Neural cell (in vitro differentiated cells): ENCODE results near the gene SLC9A5. TPM values are rescaled to one million over a fixed set of nuclear protein-coding genes. Genes with fewer than 3 reads are reported as not detected.

Experiments
- H2AFZ ChIP-seq: fragments of 200-600, 300-800 bp; sonication (generic), shearing (Covaris generic); 2 replicates; pipeline ENCODE4 v1.6.0; 2014; ENCODE audit warnings: low read depth, mild to moderate bottlenecking, antibody characterized with exemption, low read length, moderate library complexity
- H3F3A ChIP-seq: fragments of 200-600 bp; shearing (Covaris generic); 2 replicates; pipeline ENCODE4 v1.6.1; 2016; ENCODE audit warnings: mild to moderate bottlenecking, moderate library complexity, mixed read lengths, antibody characterized with exemption, low read length; ENCODE audit not compliant: insufficient read depth, poor library complexity, severe bottlenecking
- H3K27ac ChIP-seq: fragments of 200-600, 300-800 bp; sonication (generic), shearing (Covaris generic); 2 replicates; pipeline ENCODE4 v1.5.1; 2014; ENCODE audit warnings: mild to moderate bottlenecking, low read length, moderate library complexity
- H3K27me3 ChIP-seq: fragments of 300-800, 200-600 bp; sonication (generic), shearing (Covaris generic); 2 replicates; pipeline ENCODE4 v1.6.0; 2014; ENCODE audit warnings: mild to moderate bottlenecking, low read depth, low read length, moderate library complexity; ENCODE audit not compliant: insufficient read depth
- H3K36me3 ChIP-seq: fragments of 300-800, 200-600 bp; sonication (generic), shearing (Covaris generic); 2 replicates; pipeline ENCODE4 v1.5.1; 2014; ENCODE audit warnings: mild to moderate bottlenecking, antibody characterized with exemption, low read length, moderate library complexity; ENCODE audit not compliant: insufficient read depth
- H3K4me2 ChIP-seq: fragments of 300-800, 200-600 bp; sonication (generic), shearing (Covaris generic); 2 replicates; pipeline ENCODE4 v1.6.0; 2014; ENCODE audit warnings: mild to moderate bottlenecking, low read length
- H3K4me3 ChIP-seq: fragments of 300-800, 200-600 bp; sonication (generic), shearing (Covaris generic); 2 replicates; pipeline ENCODE4 v1.5.1; 2014; ENCODE audit warnings: mild to moderate bottlenecking, low read length, moderate library complexity
- H3K79me2 ChIP-seq: fragments of 200-600 bp; shearing (Covaris generic); replicated peaks from 2 replicates; pipeline ENCODE4 v1.6.0; 2014; ENCODE audit warnings: mild to moderate bottlenecking, low read length, moderate library complexity; ENCODE audit not compliant: insufficient read depth
- H3K9ac ChIP-seq: fragments of 300-800, 200-600 bp; sonication (generic), shearing (Covaris generic); 2 replicates; pipeline ENCODE4 v1.6.1; 2016; ENCODE audit warnings: mild to moderate bottlenecking, low read length, mixed read lengths
- H3K9me2 ChIP-seq: fragments of 200-600 bp; shearing (Covaris generic); 2 replicates; pipeline ENCODE4 v1.6.1; 2016; ENCODE audit warnings: mild to moderate bottlenecking, low read length, mixed read lengths; ENCODE audit not compliant: insufficient read depth
- H3K9me3 ChIP-seq: fragments of 200-600, 300-800 bp; sonication (generic), shearing (Covaris generic); 2 replicates; pipeline ENCODE4 v1.6.1; 2016; ENCODE audit warnings: mild to moderate bottlenecking, mixed run types, low read length, moderate library complexity, mixed read lengths
- H4K20me1 ChIP-seq: fragments of 200-600 bp; shearing (Covaris generic); 2 replicates; pipeline ENCODE4 v1.6.1; 2016; ENCODE audit warnings: mild to moderate bottlenecking, mixed run types; ENCODE audit not compliant: insufficient read depth
- CTCF ChIP-seq: fragments of 450-650 bp; IDR thresholded peaks from 2 replicates; pipeline ENCODE4 v1.5.1; 2014; ENCODE audit warnings: antibody characterized with exemption, mild to moderate bottlenecking, moderate library complexity; ENCODE audit not compliant: poor library complexity, severe bottlenecking
- EP300 ChIP-seq: fragments of 450-650 bp; conservative IDR thresholded peaks from 2 replicates; pipeline ENCODE4 v1.6.1; 2014; ENCODE audit warnings: antibody characterized with exemption, mild to moderate bottlenecking, moderate library complexity; ENCODE audit not compliant: poor library complexity, severe bottlenecking
- EZH2 ChIP-seq: fragments of 200-600, 300-800 bp; shearing (Covaris generic), sonication (generic); IDR thresholded peaks from 2 replicates; pipeline ENCODE4 v1.6.1; 2014; ENCODE audit warnings: antibody characterized with exemption, low read length, borderline replicate concordance, mild to moderate bottlenecking; ENCODE audit not compliant: insufficient read depth, poor library complexity, severe bottlenecking
- MXI1 ChIP-seq: fragments of 450-650 bp; conservative IDR thresholded peaks from 2 replicates; pipeline ENCODE4 v1.6.1; 2014; ENCODE audit warnings: antibody characterized with exemption, mild to moderate bottlenecking; ENCODE audit not compliant: poor library complexity, severe bottlenecking
- POLR2AphosphoS5 ChIP-seq: IDR thresholded peaks from 2 replicates; pipeline ENCODE4 v1.6.1; 2012
- RAD21 ChIP-seq: fragments of 450-650 bp; conservative IDR thresholded peaks from 2 replicates; pipeline ENCODE4 v1.6.1; 2014; ENCODE audit warnings: antibody characterized with exemption, mild to moderate bottlenecking, moderate library complexity
- SMC3 ChIP-seq: fragments of 450-650 bp; conservative IDR thresholded peaks from 2 replicates; pipeline ENCODE4 v1.6.1; 2014; ENCODE audit warnings: antibody characterized with exemption, mild to moderate bottlenecking, moderate library complexity; ENCODE audit not compliant: poor library complexity
- TAF1 ChIP-seq: IDR thresholded peaks from 2 replicates; pipeline ENCODE4 v1.6.1; 2012; ENCODE audit warnings: low read depth
- polyA plus RNA-seq: library from polyadenylated mRNA; depleted of rRNA; stranded (reverse); fragments of >200 nt; gene quantifications from 2 replicates; pipeline ENCODE4 v1.2.3, GENCODE V29; 2014
- TF ChIP-seq, protein P1 (sequence below): IDR thresholded peaks from 2 replicates; pipeline ENCODE4 v1.6.1; 2012; ENCODE audit warnings: borderline replicate concordance

SLC9A5 gene
- polyA plus RNA-seq, 1 donor from 2014 or later, result 1.8 TPM

DNA sequence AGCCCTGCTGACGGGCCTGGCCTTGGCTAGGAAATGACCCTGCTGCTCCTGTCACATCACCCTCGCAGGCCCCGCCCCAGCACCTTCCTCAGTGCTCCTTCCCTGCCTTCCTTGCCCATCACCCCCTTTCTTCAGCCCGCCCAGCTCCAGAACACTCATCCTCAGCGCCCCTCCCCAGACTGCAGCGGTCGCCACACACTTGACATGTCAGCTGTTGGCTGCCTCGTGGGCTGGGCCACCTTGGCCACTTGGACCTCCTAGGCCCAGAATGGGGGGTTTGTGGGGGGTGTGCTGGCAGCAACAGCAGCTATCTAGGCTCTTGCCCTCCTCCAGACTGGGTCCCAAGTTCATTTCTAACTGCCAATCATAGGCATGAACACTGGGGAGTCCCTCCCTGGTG is 39.2 kb upstream of the SLC9A5 start:
- no peak overlapping the region for H2AFZ ChIP-seq
- H3F3A ChIP-seq, result no peaks in the 10 kb centered on the region
- H3K9ac ChIP-seq, result no peak overlapping the region
- H3K36me3 ChIP-seq, result no peaks in the 10 kb centered on the region
- H3K27ac ChIP-seq, result no peak overlapping the region
- TF ChIP-seq, protein P1, sequence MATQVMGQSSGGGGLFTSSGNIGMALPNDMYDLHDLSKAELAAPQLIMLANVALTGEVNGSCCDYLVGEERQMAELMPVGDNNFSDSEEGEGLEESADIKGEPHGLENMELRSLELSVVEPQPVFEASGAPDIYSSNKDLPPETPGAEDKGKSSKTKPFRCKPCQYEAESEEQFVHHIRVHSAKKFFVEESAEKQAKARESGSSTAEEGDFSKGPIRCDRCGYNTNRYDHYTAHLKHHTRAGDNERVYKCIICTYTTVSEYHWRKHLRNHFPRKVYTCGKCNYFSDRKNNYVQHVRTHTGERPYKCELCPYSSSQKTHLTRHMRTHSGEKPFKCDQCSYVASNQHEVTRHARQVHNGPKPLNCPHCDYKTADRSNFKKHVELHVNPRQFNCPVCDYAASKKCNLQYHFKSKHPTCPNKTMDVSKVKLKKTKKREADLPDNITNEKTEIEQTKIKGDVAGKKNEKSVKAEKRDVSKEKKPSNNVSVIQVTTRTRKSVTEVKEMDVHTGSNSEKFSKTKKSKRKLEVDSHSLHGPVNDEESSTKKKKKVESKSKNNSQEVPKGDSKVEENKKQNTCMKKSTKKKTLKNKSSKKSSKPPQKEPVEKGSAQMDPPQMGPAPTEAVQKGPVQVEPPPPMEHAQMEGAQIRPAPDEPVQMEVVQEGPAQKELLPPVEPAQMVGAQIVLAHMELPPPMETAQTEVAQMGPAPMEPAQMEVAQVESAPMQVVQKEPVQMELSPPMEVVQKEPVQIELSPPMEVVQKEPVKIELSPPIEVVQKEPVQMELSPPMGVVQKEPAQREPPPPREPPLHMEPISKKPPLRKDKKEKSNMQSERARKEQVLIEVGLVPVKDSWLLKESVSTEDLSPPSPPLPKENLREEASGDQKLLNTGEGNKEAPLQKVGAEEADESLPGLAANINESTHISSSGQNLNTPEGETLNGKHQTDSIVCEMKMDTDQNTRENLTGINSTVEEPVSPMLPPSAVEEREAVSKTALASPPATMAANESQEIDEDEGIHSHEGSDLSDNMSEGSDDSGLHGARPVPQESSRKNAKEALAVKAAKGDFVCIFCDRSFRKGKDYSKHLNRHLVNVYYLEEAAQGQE, result no peak
- no peaks in the 10 kb centered on the region for H3K9me3 ChIP-seq
- H4K20me1 ChIP-seq, result no peaks in the 10 kb centered on the region
- no peak overlapping the region for H3K4me3 ChIP-seq
- H3K4me2 ChIP-seq, result no peak overlapping the region
- no peaks in the 10 kb centered on the region for H3K9me2 ChIP-seq
- H3K79me2 ChIP-seq, result no peaks in the 10 kb centered on the region
- no peaks in the 10 kb centered on the region for H3K27me3 ChIP-seq

DNA sequence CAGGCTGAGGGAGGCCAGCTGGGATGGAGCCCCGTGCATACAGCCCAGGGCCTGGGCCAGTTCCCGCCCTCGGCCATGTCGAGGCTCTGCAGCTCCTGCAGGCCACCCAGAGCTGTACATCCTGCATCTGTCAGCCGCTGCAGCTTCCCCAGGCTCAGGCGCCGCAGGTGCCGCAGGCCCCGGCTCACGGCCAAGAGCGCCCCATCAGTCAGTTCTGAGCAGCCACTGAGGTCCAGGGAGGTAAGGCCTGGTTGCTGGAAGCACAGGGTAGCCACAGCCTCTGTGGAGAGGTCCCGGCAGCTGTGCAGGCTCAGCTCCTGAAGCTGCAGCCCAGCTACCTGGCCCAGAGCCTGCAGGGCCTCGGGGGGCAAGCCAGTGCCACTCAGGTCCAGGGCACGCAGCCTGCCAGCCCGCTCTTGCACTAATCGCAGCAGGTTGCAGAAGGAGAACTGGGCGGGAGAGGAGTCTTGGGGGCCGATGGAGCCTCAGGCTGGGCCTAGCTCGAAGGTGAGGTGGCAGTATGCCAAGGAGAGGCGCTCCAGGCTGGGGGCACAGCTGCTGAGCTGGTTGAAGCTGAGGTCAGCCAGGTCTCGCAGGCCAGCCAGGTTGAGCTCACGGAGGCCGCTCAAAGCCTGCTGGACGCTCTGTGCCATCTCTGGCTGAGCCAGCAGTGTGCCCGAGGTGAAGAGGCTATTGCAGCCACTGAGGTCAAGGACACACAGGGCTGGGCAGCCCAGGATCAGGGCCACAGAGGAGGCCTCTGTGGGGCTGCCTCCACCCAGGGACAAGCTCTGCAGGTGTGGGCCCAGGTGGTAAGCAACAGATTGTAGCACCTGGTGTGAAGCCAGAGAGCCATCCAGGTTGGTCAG is 38.5 kb upstream of the SLC9A5 start:
- Histone ChIP-seq H3K9ac (no peak overlapping the region), H2AFZ (no peak overlapping the region)

More for the DNA sequence above, 38.5 kb upstream of the SLC9A5 start:
- no peaks in the 10 kb centered on the region for H3K9me3 ChIP-seq
- no peak overlapping the region for H3K4me2 ChIP-seq
- no peaks in the 10 kb centered on the region for H3K27me3 ChIP-seq
- H3F3A ChIP-seq, result no peaks in the 10 kb centered on the region
- no peak overlapping the region for H3K27ac ChIP-seq
- no peaks in the 10 kb centered on the region for H3K79me2 ChIP-seq
- H4K20me1 ChIP-seq, result no peaks in the 10 kb centered on the region
- H3K9me2 ChIP-seq, result no peaks in the 10 kb centered on the region
- no peaks in the 10 kb centered on the region for H3K36me3 ChIP-seq
- TF ChIP-seq SMC3 (no peak), TAF1 (no peak), MXI1 (no peak), POLR2AphosphoS5 (no peak), EP300 (no peak), RAD21 (no peak), CTCF (no peak), EZH2 (no peak)
- TF ChIP-seq, protein P1, result no peak
- H3K4me3 ChIP-seq, result no peak overlapping the region
